ENCODE results near the gene ATP1A2.

Gene ATP1A2

DNA sequence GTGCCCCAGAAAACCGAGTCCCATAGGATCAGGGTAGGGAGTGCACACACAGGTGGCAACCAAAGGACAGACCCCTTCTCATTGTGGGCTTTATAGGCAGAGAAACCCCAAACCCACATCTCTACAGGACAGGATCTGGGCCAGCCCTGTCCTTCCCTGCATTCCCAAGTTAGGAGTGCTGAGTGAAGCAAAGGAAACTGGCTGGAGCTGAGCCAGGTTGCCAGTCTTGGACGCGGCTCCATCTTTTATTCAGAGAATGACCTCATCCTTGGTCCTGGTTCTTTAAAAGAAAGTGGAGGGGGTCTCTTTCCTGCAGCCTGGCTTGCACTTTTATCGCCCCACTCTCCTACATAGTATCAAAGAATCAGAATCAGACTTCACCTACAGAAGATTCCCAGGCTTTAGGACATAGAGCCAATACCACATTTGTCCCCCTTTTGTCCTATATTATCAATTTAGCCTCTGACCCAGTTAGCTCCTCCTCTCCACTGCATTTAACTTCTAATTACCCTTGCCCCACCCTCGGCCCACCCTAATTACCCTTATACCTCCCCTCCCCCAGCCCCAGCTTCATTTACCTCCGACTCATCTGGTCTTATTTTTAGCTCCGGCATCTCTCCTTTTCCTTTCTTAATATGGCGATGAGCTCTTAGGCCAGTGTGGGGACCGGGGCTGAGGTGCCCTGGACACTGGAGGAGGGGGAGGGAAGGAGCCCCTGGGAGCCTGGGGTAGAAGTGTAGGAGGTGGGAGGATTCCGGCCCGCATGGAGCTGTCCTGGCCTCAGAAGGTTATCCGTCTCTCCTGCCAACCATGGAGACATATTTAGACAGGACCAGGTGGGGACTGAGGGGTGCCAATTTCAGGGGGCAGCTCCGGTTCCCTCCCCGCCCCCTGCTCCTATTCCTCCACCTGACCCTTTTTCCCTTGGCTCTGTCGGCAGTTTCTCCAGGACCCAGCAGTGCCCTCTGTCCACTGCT is 74.4 kb downstream of the ATP1A2 start, which contains the start of gene CASQ1:
Gene CASQ1 (plus strand): TSS at position 927 of the 977 bp plus-strand sequence. CDS start 177 bp downstream, outside the sequence.
- no peak within 1 kb of the TSS for H3K4me3 ChIP-seq (ENCODE audit: low read depth, low read length)
- TF ChIP-seq, protein P1, sequence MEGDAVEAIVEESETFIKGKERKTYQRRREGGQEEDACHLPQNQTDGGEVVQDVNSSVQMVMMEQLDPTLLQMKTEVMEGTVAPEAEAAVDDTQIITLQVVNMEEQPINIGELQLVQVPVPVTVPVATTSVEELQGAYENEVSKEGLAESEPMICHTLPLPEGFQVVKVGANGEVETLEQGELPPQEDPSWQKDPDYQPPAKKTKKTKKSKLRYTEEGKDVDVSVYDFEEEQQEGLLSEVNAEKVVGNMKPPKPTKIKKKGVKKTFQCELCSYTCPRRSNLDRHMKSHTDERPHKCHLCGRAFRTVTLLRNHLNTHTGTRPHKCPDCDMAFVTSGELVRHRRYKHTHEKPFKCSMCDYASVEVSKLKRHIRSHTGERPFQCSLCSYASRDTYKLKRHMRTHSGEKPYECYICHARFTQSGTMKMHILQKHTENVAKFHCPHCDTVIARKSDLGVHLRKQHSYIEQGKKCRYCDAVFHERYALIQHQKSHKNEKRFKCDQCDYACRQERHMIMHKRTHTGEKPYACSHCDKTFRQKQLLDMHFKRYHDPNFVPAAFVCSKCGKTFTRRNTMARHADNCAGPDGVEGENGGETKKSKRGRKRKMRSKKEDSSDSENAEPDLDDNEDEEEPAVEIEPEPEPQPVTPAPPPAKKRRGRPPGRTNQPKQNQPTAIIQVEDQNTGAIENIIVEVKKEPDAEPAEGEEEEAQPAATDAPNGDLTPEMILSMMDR (IDR thresholded peaks at IDR 0.05; ENCODE audit: low read depth, low read length) = no peak

DNA sequence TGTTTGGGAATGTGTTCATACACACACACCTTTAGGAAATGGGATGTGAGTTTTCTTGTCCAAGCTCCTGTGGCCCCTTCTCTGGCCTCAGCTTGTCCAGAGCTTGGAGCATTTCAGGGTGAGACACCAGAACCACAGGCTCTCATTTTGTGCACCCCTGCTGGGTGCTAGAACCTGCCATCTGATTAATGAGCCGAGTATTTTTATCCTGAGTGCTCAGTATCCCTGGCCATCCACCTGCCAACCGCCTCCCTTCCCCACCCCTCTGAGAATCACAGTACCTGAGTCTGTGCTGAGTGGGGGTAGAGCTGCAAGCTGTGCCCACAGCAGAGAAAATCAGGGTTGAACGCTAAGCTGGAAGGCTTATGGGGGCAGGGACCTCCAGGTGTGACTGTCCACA is 76.2 kb downstream of the ATP1A2 start:
- TF ChIP-seq, protein P1 (IDR thresholded peaks at IDR 0.05; ENCODE audit: low read depth, low read length) = no peak
- no peak overlapping the region for H3K4me3 ChIP-seq (ENCODE audit: low read depth, low read length)

DNA sequence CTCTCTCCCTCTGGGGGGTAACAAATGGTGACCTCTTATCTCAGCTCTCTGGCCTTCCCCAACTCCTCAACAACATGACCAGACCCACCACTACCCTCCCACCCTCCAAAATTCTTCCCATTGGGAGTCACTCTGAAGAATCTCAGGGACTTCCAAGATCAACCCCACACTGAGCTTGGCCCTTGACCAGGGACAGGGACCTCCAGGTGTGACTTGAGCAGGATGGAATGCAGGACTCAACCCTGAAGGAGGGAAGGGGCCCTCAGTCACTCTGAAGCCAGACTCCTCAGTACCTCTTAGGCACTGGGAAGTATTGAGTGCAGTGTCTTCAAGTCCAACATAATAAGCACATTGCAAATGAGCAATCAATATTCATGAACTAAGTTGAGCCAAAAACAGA is 76.7 kb downstream of the ATP1A2 start:
- H3K4me3 ChIP-seq (ENCODE audit: low read depth, low read length) = no peak overlapping the region
- TF ChIP-seq, protein P1 (IDR thresholded peaks at IDR 0.05; ENCODE audit: low read depth, low read length) = no peak

Data from WI38 (cell line).